PC-9 (cell line): ENCODE data around the gene SH3GL2. TPM values are rescaled to one million over a fixed set of nuclear protein-coding genes. Genes with fewer than 3 reads are reported as not detected.

ENCODE experiments used
- BruUV-seq: library from RNA; stranded (reverse); fragments of 400-500 nt; replicated peaks from 2 replicates; lab custom pipeline; 2021; lab: Mats Ljungman, UMichigan
- CTCF ChIA-PET: fragments of 300-600 bp; sonication (Branson Sonifier 250); formaldehyde crosslinking; loops from one replicate; lab custom pipeline; 2022; ENCODE audit warnings: antibody characterized with exemption; lab: Charles Lee
- POLR2A ChIA-PET: fragments of 300-600 bp; sonication (Branson Sonifier 250); formaldehyde crosslinking; loops from one replicate; lab custom pipeline; 2022; ENCODE audit warnings: antibody characterized with exemption; ENCODE audit not compliant: unreplicated experiment; lab: Charles Lee
- DNase-seq, 2 experiments: peaks; one replicate each; pipeline versions ENCODE4 v3.0.0 to v3.0.0-alpha.2; 2015 to 2022; ENCODE audit warnings: mixed read lengths in 1 of 2
- H2AFZ ChIP-seq: fragments of 200-600 bp; sonication (generic); 2 replicates; pipeline ENCODE4 v1.8.1; 2017; ENCODE audit warnings: antibody characterized with exemption
- H3F3A ChIP-seq: fragments of 200-600 bp; sonication (generic); 2 replicates; pipeline ENCODE4 v1.8.1; 2017; ENCODE audit warnings: antibody characterized with exemption, mild to moderate bottlenecking, low read depth; ENCODE audit not compliant: insufficient read depth
- H3K27ac ChIP-seq: fragments of 200-600 bp; sonication (generic); 2 replicates; pipeline ENCODE4 v1.6.1; 2016; ENCODE audit warnings: mixed run types
- H3K27me3 ChIP-seq: fragments of 200-600 bp; sonication (generic); 2 replicates; pipeline ENCODE4 v1.6.1; 2016; ENCODE audit warnings: low read depth, mixed run types; ENCODE audit not compliant: insufficient read depth
- H3K36me3 ChIP-seq: fragments of 200-600 bp; sonication (generic); 2 replicates; pipeline ENCODE4 v1.6.1; 2016; ENCODE audit warnings: low read depth, mixed run types
- H3K4me1 ChIP-seq: fragments of 200-600 bp; sonication (generic); replicated peaks from 2 replicates; pipeline ENCODE4 v1.6.1; 2016; ENCODE audit warnings: mixed run types; ENCODE audit not compliant: insufficient read depth
- H3K4me2 ChIP-seq: fragments of 200-600 bp; sonication (generic); 2 replicates; pipeline ENCODE4 v1.6.1; 2017; ENCODE audit warnings: mixed run types
- H3K4me3 ChIP-seq: fragments of 200-600 bp; sonication (generic); 2 replicates; pipeline ENCODE4 v1.6.1; 2016; ENCODE audit warnings: mixed run types
- H3K79me2 ChIP-seq: fragments of 200-600 bp; sonication (generic); 2 replicates; pipeline ENCODE4 v1.6.1; 2017; ENCODE audit warnings: low read depth, mixed run types
- H3K9me2 ChIP-seq: fragments of 200-600 bp; sonication (generic); 2 replicates; pipeline ENCODE4 v1.8.1; 2017; ENCODE audit warnings: mild to moderate bottlenecking; ENCODE audit not compliant: insufficient read depth
- H3K9me3 ChIP-seq: fragments of 200-600 bp; sonication (generic); 2 replicates; pipeline ENCODE4 v1.8.1; 2016; ENCODE audit warnings: low read depth; ENCODE audit not compliant: insufficient read depth
- H4K20me1 ChIP-seq: fragments of 200-600 bp; sonication (generic); 2 replicates; pipeline ENCODE4 v1.8.1; 2017; ENCODE audit not compliant: insufficient read depth
- EZH2 ChIP-seq: fragments of 200-600 bp; sonication (generic); IDR thresholded peaks from 2 replicates; pipeline ENCODE4 v1.8.0; 2017; ENCODE audit warnings: antibody characterized with exemption, low read depth
- intact Hi-C: fragments of 100-400 bp; cut with micrococcal nuclease; formaldehyde crosslinking; loops from one replicate; pipeline ENCODE4 v1.10.0; 2022; ENCODE audit not compliant: unreplicated experiment
- total RNA-seq: library from RNA; stranded (reverse); gene quantifications from 2 replicates; pipeline ENCODE4 v1.2.3, GENCODE V29; 2021
- TF ChIP-seq, protein P1 (sequence below): fragments of 200-600 bp; sonication (generic); conservative IDR thresholded peaks from 2 replicates; pipeline ENCODE4 v1.6.1; 2017; ENCODE audit warnings: mixed run types, antibody characterized with exemption, mild to moderate bottlenecking, moderate library complexity

SH3GL2 gene
- total RNA-seq, 1 experiment from 2014 or later = not detected

DNA sequence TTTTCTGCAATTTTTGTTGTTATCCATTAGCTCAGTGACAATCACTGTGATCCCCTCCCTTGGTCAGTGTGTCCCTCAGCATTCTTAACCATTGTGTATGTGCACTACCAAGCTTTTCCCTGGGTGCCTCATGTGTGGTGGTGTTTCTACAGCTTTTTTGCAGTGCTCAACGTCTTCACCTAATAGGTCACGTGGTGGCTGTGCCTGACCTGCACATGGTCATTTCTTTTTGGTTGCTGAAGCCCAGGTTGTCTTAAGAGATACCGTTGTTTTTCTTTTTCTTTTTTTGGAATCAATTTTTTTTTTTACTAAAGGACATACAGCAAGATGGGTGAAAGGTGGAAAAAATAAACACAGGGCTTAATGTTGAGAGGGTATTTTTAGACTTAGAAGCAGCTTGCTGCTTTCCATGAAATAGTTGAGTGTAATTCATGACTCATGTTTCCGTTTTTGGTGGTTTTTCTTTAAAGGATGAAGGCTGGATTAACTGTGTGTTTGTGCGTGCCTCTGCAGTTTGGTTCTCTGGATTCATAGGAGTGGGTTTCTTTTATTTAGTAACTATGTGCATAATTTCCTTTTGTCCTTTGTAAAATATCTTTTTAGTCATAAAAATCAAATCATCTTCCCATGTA, 22.2 kb downstream of the SH3GL2 start:
- Histone ChIP-seq H2AFZ (no peak overlapping the region), H3K27me3 (0 out of 2 replicates have a peak, but pooled peaks cover 5% of the 10 kb centered on the region), H3K9me2 (no peaks in the 10 kb centered on the region), H3K79me2 (no peaks in the 10 kb centered on the region), H3K27ac (no peak overlapping the region), H3K4me1 (no peaks in the 10 kb centered on the region), H3F3A (no peaks in the 10 kb centered on the region), H4K20me1 (no peaks in the 10 kb centered on the region), H3K4me3 (no peak overlapping the region), H3K9me3 (no peaks in the 10 kb centered on the region), H3K4me2 (no peak overlapping the region), H3K36me3 (no peaks in the 10 kb centered on the region)
- ChIA-PET CTCF (no interaction called here), POLR2A (no interaction called here)
- TF ChIP-seq, protein P1, sequence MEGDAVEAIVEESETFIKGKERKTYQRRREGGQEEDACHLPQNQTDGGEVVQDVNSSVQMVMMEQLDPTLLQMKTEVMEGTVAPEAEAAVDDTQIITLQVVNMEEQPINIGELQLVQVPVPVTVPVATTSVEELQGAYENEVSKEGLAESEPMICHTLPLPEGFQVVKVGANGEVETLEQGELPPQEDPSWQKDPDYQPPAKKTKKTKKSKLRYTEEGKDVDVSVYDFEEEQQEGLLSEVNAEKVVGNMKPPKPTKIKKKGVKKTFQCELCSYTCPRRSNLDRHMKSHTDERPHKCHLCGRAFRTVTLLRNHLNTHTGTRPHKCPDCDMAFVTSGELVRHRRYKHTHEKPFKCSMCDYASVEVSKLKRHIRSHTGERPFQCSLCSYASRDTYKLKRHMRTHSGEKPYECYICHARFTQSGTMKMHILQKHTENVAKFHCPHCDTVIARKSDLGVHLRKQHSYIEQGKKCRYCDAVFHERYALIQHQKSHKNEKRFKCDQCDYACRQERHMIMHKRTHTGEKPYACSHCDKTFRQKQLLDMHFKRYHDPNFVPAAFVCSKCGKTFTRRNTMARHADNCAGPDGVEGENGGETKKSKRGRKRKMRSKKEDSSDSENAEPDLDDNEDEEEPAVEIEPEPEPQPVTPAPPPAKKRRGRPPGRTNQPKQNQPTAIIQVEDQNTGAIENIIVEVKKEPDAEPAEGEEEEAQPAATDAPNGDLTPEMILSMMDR = no peak
- TF ChIP-seq EZH2 = no peak
- intact Hi-C loops = no loop called here
- no peak for DNase-seq
- no TSS peak for BruUV-seq

DNA sequence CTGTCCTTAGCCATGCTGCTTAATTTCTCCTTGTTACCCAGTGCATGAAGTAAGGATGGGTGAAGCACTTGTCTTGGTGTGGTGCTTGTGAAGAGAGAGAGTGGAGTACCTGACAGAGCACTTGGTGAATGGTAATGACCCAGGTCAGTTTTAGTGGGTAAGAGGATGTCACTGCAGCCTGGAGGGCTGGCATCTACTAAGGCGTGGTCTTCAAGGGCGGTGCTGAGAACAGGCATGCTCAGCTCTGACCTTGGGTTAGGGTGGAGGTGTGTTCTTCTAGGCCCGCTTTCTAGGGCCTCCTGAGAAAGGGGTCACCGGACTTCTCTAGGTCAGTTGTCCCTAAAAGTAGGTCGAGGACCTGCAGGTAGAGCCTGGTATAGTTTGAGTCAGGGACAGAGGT, 25.7 kb downstream of the SH3GL2 start:
- Histone ChIP-seq H3K27ac (no peak overlapping the region), H3K27me3 (peaks cover 18% of the 10 kb centered on the region), H3K4me3 (no peak overlapping the region), H3K79me2 (no peaks in the 10 kb centered on the region), H3F3A (no peaks in the 10 kb centered on the region), H3K36me3 (no peaks in the 10 kb centered on the region), H2AFZ (no peak overlapping the region), H3K4me1 (no peaks in the 10 kb centered on the region), H3K4me2 (no peak overlapping the region), H4K20me1 (no peaks in the 10 kb centered on the region), H3K9me3 (no peaks in the 10 kb centered on the region), H3K9me2 (no peaks in the 10 kb centered on the region)
- ChIA-PET CTCF (no interaction called here), POLR2A (no interaction called here)
- BruUV-seq = no TSS peak
- intact Hi-C loops = no loop called here
- TF ChIP-seq, protein P1 = no peak
- no peak for TF ChIP-seq EZH2
- DNase-seq = no peak

DNA sequence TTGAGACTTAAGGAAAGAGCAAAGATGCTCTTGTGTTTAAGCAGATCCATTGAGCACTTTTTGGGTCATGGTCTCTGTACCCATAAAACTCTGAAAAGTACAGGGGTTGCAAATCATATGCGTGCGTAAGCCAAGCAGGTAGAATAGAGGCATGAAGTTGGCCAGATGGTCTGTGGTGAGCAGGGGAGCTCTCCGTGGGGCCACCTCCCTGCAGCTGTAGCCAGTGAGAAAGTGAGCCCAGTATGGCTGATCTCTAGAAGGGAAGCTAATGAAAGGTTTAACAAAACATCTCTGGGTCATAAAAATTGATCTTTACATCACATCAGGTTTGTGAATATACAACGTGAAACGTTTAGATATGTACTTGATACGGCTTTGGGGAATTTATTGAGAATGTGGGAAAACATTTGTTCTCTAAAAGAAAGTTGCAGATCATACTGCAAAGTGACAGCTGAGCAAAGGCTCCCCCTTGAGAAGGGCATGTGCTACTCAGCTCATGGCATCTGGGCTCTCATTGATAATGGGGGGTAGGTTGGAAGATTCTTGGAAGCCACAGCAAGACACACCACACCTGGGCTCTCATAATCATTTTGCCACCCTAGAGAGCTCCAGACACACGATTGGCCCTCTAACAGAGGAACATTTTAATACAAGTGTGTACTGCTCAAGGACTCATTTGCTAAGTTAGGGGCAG, 30.6 kb downstream of the SH3GL2 start:
- Histone ChIP-seq H4K20me1 (no peaks in the 10 kb centered on the region), H3K27me3 (peaks cover 13% of the 10 kb centered on the region), H3K9me2 (no peaks in the 10 kb centered on the region), H3K79me2 (no peaks in the 10 kb centered on the region), H3K36me3 (no peaks in the 10 kb centered on the region), H3K4me2 (no peak overlapping the region), H3K4me3 (no peak overlapping the region), H3K9me3 (no peaks in the 10 kb centered on the region), H2AFZ (no peak overlapping the region), H3K4me1 (no peaks in the 10 kb centered on the region), H3F3A (no peaks in the 10 kb centered on the region), H3K27ac (no peak overlapping the region)
- CTCF ChIA-PET = no interaction called here
- DNase-seq = no peak
- no TSS peak for BruUV-seq
- POLR2A ChIA-PET = no interaction called here
- no peak for TF ChIP-seq EZH2
- TF ChIP-seq, protein P1 = no peak
- intact Hi-C loops = no loop called here
